Gastrocnemius medialis (tissue), 4 donors: Measurements from ENCODE around the gene HIGD2A. TPM values are rescaled to one million over a fixed set of nuclear protein-coding genes. Genes with fewer than 3 reads are reported as not detected.

Experiments
- ATAC-seq, 2 donors: fragments of 150-250 bp; one replicate each; pipeline ENCODE4 v1.9.1; 2016
- DNase-seq, 2 donors: peaks; one replicate each; pipeline ENCODE4 v3.0.0-alpha.2; 2019
- H3K27ac ChIP-seq, 4 donors: fragments of 200-600 bp; sonication (generic); 1 replicate in 1 of 4; 2 replicates in 3 of 4; pipeline ENCODE4 v1.5.1; 2016 to 2018; ENCODE audit warnings: mild to moderate bottlenecking in 2 of 4, moderate library complexity in 1 of 4
- H3K27me3 ChIP-seq, 3 donors: fragments of 200-600 bp; sonication (generic) in 2 of 3; 1 replicate in 1 of 3; 2 replicates in 2 of 3; pipeline versions ENCODE4 v1.5.1 to v1.6.0; 2016 to 2019; ENCODE audit warnings: mild to moderate bottlenecking in 1 of 3, moderate library complexity in 1 of 3
- H3K36me3 ChIP-seq, 2 donors: fragments of 200-600 bp; sonication (generic) in 1 of 2; one replicate each; pipeline ENCODE4 v1.5.1; 2017 to 2018
- H3K4me1 ChIP-seq, 2 donors: fragments of 200-600 bp; sonication (generic) in 1 of 2; one replicate each; pipeline ENCODE4 v1.5.1; 2016 to 2017; ENCODE audit warnings: mild to moderate bottlenecking in 2 of 2
- H3K4me3 ChIP-seq, 4 donors: fragments of 200-600 bp; sonication (generic) in 3 of 4; 1 replicate in 1 of 4; 2 replicates in 3 of 4; pipeline ENCODE4 v1.5.1; 2016 to 2019; ENCODE audit warnings: mild to moderate bottlenecking in 2 of 4
- H3K9me3 ChIP-seq, 3 donors: fragments of 200-600 bp; sonication (generic) in 2 of 3; 1 replicate in 1 of 3; 2 replicates in 2 of 3; pipeline ENCODE4 v1.5.1; 2016 to 2019
- CTCF ChIP-seq, 5 experiments: fragments of 450-650 bp in 3 of 5; fragments of 200-600 bp in 2 of 5; sonication (generic) in 2 of 5; IDR thresholded peaks in 4 of 5; conservative IDR thresholded peaks in 1 of 5; 1 replicate in 4 of 5; 2 replicates in 1 of 5; pipeline ENCODE4 v1.5.1; 2016 to 2019; ENCODE audit warnings: antibody characterized with exemption in 5 of 5, mild to moderate bottlenecking in 3 of 5, moderate library complexity in 3 of 5
- POLR2A ChIP-seq, 2 donors: fragments of 450-650 bp; IDR thresholded peaks; one replicate each; pipeline ENCODE4 v1.6.1; 2017; ENCODE audit warnings: antibody characterized with exemption in 2 of 2, mild to moderate bottlenecking in 2 of 2, moderate library complexity in 2 of 2
- in situ Hi-C, 4 donors: fragments of 200-750 bp; cut with MboI; loops; one replicate each; pipeline versions ENCODE4 v1.15.0 to v1.8.0; 2017; ENCODE audit warnings: low sequenced_read_pairs in 4 of 4
- intact Hi-C: fragments of 100-400 bp; cut with DNase I; formaldehyde crosslinking; loops from one replicate; pipeline ENCODE4 v1.15.1; 2023; ENCODE audit warnings: low total_unique reads
- total RNA-seq, 4 donors: library from RNA; depleted of rRNA; stranded (reverse); fragments of >200 nt; gene quantifications; one replicate each; pipeline versions ENCODE4 v1.1.0 to v1.2.3, GENCODE V29; 2016

Gene HIGD2A
- total RNA-seq, 4 donors from 2014 or later = 189 to 274 (median 229) TPM

GRCh38 chr5:176394096-176394495, 5.5 kb downstream of the HIGD2A start:
- no peak for TF ChIP-seq CTCF (IDR thresholded peaks at IDR 0.05 in 4 of 5, conservative IDR thresholded peaks at IDR 0.05 in 1 of 5)
- no peak for TF ChIP-seq POLR2A (IDR thresholded peaks at IDR 0.05)
- intact Hi-C loops = no loop called here
- peaks cover 0 to 65% of the 10 kb centered on the region in 2 donors for H3K36me3 ChIP-seq
- H3K27ac ChIP-seq = no peak overlapping the region
- no peaks in the 10 kb centered on the region for H3K27me3 ChIP-seq
- no peak for ATAC-seq
- peaks cover 11 to 13% of the 10 kb centered on the region in 2 donors for H3K4me1 ChIP-seq
- H3K9me3 ChIP-seq = no peaks in the 10 kb centered on the region
- DNase-seq = no peak
- in situ Hi-C loops = no loop called here
- no peak overlapping the region for H3K4me3 ChIP-seq

- H3K4me1 ChIP-seq = peaks cover 3 to 5% of the 10 kb centered on the region in 2 donors
- DNase-seq (no peak), ATAC-seq (no peak)
- no peaks in the 10 kb centered on the region for H3K9me3 ChIP-seq
- TF ChIP-seq CTCF (IDR thresholded peaks at IDR 0.05 in 4 of 5, conservative IDR thresholded peaks at IDR 0.05 in 1 of 5) = no peak
- no peak for TF ChIP-seq POLR2A (IDR thresholded peaks at IDR 0.05)
- H3K36me3 ChIP-seq = peaks cover 0 to 69% of the 10 kb centered on the region in 2 donors
- no peaks in the 10 kb centered on the region for H3K27me3 ChIP-seq
- H3K27ac ChIP-seq = no peak overlapping the region
- intact Hi-C loops (no loop called here), in situ Hi-C loops (no loop called here)
- H3K4me3 ChIP-seq = no peak overlapping the region
Measured at GRCh38 chr5:176394881-176395675, 6.5 kb downstream of the HIGD2A start.

GRCh38 chr5:176396330-176396729, 7.8 kb downstream of the HIGD2A start:
- peaks cover 0 to under 1% of the 10 kb centered on the region in 2 donors for H3K4me1 ChIP-seq
- H3K4me3 ChIP-seq = no peak overlapping the region
- in situ Hi-C loops = no loop called here
- H3K27ac ChIP-seq = peak overlapping the region in 2 of 4 donors; percentile 18 to 36
- TF ChIP-seq CTCF (IDR thresholded peaks at IDR 0.05 in 4 of 5, conservative IDR thresholded peaks at IDR 0.05 in 1 of 5) (no peak), POLR2A (IDR thresholded peaks at IDR 0.05) (no peak)
- ATAC-seq (no peak), DNase-seq (no peak)
- H3K36me3 ChIP-seq = peaks cover 0 to 59% of the 10 kb centered on the region in 2 donors
- intact Hi-C loops = no loop called here
- no peaks in the 10 kb centered on the region for H3K9me3 ChIP-seq
- H3K27me3 ChIP-seq = no peaks in the 10 kb centered on the region

- H3K9me3 ChIP-seq = no peaks in the 10 kb centered on the region
- no peak for TF ChIP-seq CTCF (IDR thresholded peaks at IDR 0.05 in 4 of 5, conservative IDR thresholded peaks at IDR 0.05 in 1 of 5)
- TF ChIP-seq POLR2A (IDR thresholded peaks at IDR 0.05) = no peak
- intact Hi-C loops = no loop called here
- no peak overlapping the region for H3K4me3 ChIP-seq
- ATAC-seq = no peak
- in situ Hi-C loops = no loop called here
- peaks cover 0 to 3% of the 10 kb centered on the region in 2 donors for H3K4me1 ChIP-seq
- H3K27ac ChIP-seq = no peak overlapping the region
- H3K27me3 ChIP-seq = no peaks in the 10 kb centered on the region
- H3K36me3 ChIP-seq = peaks cover 0 to 43% of the 10 kb centered on the region in 2 donors
- DNase-seq = peak in 1 of 2 donors; percentile 5
Measured at GRCh38 chr5:176397736-176398420, 9.3 kb downstream of the HIGD2A start.
